HEK293T (cell line): ENCODE results near the gene LRRC74A.

Experiments
- BHLHE40 ChIP-seq: fragments of 450-650 bp; IDR thresholded peaks from 2 replicates; pipeline ENCODE4 v1.6.1; 2016; ENCODE audit warnings: mild to moderate bottlenecking, moderate library complexity, borderline replicate concordance
- CTBP1 ChIP-seq: fragments of 450-650 bp; IDR thresholded peaks from 2 replicates; pipeline ENCODE4 v1.6.1; 2016; ENCODE audit warnings: borderline replicate concordance
- ELF4 ChIP-seq: fragments of 450-650 bp; IDR thresholded peaks from 2 replicates; pipeline ENCODE4 v1.6.1; 2017; ENCODE audit warnings: antibody characterized with exemption
- FOXA1 ChIP-seq: fragments of 450-650 bp; IDR thresholded peaks from 2 replicates; pipeline ENCODE4 v1.6.1; 2016; ENCODE audit warnings: mild to moderate bottlenecking
- FOXM1 ChIP-seq: fragments of 450-650 bp; IDR thresholded peaks from 2 replicates; pipeline ENCODE4 v1.6.1; 2017; ENCODE audit warnings: mild to moderate bottlenecking, borderline replicate concordance
- L3MBTL2 ChIP-seq: fragments of 450-650 bp; conservative IDR thresholded peaks from 2 replicates; pipeline ENCODE4 v1.6.1; 2016; ENCODE audit warnings: mild to moderate bottlenecking
- LEF1 ChIP-seq: fragments of 450-650 bp; IDR thresholded peaks from 2 replicates; pipeline ENCODE4 v1.6.1; 2017; ENCODE audit warnings: mild to moderate bottlenecking, borderline replicate concordance
- PKNOX1 ChIP-seq: fragments of 450-650 bp; IDR thresholded peaks from 2 replicates; pipeline ENCODE4 v1.6.1; 2016
- SUZ12 ChIP-seq: fragments of 450-650 bp; IDR thresholded peaks from 2 replicates; pipeline ENCODE4 v1.6.1; 2016; ENCODE audit warnings: mild to moderate bottlenecking
- TARDBP ChIP-seq: fragments of 450-650 bp; IDR thresholded peaks from 2 replicates; pipeline ENCODE4 v1.6.1; 2016

DNA sequence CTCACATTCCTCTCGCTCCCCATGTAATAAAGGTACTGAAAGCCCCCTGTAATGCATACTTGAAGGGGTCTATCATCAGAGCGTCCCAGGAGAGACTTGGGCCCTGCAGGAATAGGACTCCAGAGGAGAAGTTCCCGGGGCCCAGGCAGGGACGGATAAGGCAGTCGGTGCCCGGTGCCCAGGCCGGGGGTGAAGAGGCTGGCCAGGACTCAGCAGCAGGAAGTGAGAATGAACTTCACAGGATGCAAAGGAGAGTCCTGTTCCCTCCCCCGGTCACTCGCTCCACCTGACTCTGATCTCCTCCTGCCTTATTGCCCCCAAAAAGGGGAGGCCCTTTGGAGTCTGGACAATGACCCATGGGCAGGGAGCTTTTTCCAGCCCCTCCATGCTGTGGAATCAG lies 40.2 kb downstream of the LRRC74A start:
- no peak for TF ChIP-seq L3MBTL2
- TF ChIP-seq TARDBP: no peak
- no peak for TF ChIP-seq LEF1
- no peak for TF ChIP-seq FOXM1
- no peak for TF ChIP-seq FOXA1
- TF ChIP-seq SUZ12: no peak
- TF ChIP-seq PKNOX1: no peak
- TF ChIP-seq BHLHE40: no peak
- no peak for TF ChIP-seq CTBP1
- no peak for TF ChIP-seq ELF4
